Fibroblast of mammary gland (primary cell): ENCODE results near the gene NUFIP2.
"Not testable (repeated sequence)": the region's sequence is repeated elsewhere in the genome, so short reads cannot be mapped to it uniquely, and the experiment has no call there.

Experiments used
- DNase-seq: peaks from one replicate; pipeline ENCODE4 v3.0.0-alpha.2; 2010; ENCODE audit warnings: low read depth
- H3K4me3 ChIP-seq: 2 replicates; pipeline ENCODE4 v1.5.1; 2011; ENCODE audit warnings: low read depth, mild to moderate bottlenecking, low read length, moderate library complexity; ENCODE audit not compliant: control insufficient read depth
- TF ChIP-seq, protein P1 (sequence below): conservative IDR thresholded peaks from 2 replicates; pipeline ENCODE4 v1.5.1; 2011; ENCODE audit warnings: low read depth, low read length, inconsistent platforms; ENCODE audit not compliant: control insufficient read depth, insufficient read depth

The NUFIP2 gene

GRCh38 chr17:29240968-29241963 lies 52.7 kb downstream of the NUFIP2 start:
- no peak overlapping the region for H3K4me3 ChIP-seq
- DNase-seq, result peak; percentile 97
- TF ChIP-seq, protein P1, sequence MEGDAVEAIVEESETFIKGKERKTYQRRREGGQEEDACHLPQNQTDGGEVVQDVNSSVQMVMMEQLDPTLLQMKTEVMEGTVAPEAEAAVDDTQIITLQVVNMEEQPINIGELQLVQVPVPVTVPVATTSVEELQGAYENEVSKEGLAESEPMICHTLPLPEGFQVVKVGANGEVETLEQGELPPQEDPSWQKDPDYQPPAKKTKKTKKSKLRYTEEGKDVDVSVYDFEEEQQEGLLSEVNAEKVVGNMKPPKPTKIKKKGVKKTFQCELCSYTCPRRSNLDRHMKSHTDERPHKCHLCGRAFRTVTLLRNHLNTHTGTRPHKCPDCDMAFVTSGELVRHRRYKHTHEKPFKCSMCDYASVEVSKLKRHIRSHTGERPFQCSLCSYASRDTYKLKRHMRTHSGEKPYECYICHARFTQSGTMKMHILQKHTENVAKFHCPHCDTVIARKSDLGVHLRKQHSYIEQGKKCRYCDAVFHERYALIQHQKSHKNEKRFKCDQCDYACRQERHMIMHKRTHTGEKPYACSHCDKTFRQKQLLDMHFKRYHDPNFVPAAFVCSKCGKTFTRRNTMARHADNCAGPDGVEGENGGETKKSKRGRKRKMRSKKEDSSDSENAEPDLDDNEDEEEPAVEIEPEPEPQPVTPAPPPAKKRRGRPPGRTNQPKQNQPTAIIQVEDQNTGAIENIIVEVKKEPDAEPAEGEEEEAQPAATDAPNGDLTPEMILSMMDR, result peak; percentile 1

GRCh38 chr17:29240477-29240876 lies 53.5 kb downstream of the NUFIP2 start:
- TF ChIP-seq, protein P1, result no peak
- DNase-seq, result no peak
- no peak overlapping the region for H3K4me3 ChIP-seq

DNA sequence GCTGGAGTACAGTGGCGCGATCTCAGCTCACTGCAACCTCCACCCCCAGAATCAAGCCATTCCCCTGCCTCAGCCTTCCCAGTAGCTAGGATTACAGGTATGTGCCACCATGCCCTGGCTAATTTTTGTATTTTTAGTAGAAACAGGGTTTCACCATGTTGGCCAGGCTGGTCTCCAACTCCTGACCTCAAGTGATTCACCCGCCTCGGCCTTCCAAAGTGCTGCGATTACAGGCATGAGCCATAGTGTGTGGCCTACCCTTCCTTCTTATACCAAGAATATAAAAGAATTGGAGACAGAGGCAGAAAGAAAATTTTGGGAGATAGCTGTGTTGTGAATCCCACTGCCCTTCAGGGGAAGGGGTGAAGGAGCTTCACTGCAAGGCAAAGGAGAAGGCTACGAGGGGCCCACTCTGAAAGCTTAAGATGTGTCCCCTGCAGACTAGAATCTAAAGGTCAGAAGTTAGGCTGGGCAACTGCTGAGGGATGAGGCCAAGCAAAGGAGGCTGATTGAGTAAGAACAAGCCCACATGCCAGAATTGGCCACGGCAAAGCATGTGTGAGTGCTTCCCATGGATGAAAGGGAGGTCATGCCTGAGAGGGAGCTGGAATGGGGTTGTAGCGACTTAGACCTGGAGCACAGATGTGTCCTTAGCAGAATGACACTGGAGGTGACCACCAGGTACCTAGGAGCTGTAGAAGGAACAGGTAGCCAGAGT lies 55.7 kb downstream of the NUFIP2 start:
- TF ChIP-seq, protein P1, result no peak
- no peak overlapping the region for H3K4me3 ChIP-seq
- DNase-seq, result peak; percentile 82

DNA sequence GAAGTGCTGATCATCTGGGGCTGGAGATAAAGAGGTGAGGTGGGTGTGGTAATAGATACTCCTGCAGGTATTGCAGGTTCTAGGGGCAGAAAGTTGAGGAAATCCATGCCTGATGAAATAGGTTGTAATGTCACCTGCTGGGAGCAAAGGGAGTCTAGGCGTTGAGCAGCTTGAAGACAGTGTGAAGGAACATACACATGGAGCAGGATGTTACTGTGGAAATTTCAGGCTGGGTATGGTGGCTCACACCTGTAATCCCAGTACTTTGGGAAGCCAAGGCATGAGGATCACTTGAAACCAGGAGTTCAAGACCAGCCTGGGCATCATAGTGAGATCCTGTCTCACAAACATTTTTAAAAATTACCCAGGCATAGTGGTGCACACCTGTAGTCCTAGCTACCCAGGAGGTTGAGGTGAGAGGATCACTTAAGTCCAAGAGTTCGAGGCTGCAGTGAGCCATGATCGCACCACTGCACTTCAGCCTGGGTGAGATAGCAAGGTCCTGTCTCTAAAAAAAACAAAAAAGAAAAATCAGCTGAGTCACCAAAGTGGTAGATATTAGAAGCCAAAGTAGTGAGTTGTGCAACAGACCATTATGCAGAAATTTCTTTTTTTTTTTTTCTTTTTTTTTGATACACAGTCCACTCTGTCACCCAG lies 56.3 kb downstream of the NUFIP2 start:
- TF ChIP-seq, protein P1, result no peak
- H3K4me3 ChIP-seq, result no peak overlapping the region
- DNase-seq, result peak; percentile 84

DNA sequence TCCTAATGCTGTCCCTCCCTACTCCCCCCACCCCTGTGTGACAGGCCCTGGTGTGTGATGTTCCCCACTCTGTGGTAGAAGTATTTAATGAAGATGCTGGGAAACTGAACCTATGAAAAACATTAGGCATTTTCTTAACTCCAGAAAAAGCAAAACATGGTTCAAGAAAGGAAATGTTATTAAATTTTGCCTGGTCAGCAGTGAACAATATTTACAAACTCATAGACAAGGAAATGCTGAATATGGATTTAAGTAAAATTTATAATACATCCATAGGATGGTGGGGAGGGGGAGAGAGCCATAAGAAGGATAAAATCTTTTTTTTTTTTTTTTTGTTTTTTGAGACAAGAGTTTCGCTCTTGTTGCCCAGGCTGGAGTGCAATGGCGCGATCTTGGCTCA lies 58.0 kb downstream of the NUFIP2 start:
- DNase-seq, result no peak
- TF ChIP-seq, protein P1, result no peak
- H3K4me3 ChIP-seq, result no peak overlapping the region

GRCh38 chr17:29234972-29235371 lies 59.0 kb downstream of the NUFIP2 start:
- not testable (repeated sequence) for DNase-seq, H3K4me3 ChIP-seq
